ENCODE data around the gene ZCCHC3.

GRCh38 chr20:297098-297924 lies at the start of gene ZCCHC3:
- TF ChIP-seq CTCF (conservative IDR thresholded peaks at IDR 0.05 in 1 of 2, IDR thresholded peaks at IDR 0.05 in 1 of 2; ENCODE audit: low read depth in 1 of 2, low read length in 2 of 2) (no peak), EZH2 (IDR thresholded peaks at IDR 0.05; ENCODE audit: low read length, missing control alignments) (no peak)

Measured in fibroblast of lung (primary cell).